Panc1 (cell line): ENCODE data around the gene COPS2. TPM values are rescaled to one million over a fixed set of nuclear protein-coding genes. Genes with fewer than 3 reads are reported as not detected.

Experiments used
- ATAC-seq: fragments of 200-7000 bp; cut with Tn5 transposase; 2 replicates; pipeline ENCODE4 v1.9.1; 2020; ENCODE audit warnings: mild to moderate bottlenecking, moderate library complexity
- BruUV-seq: library from RNA; stranded (reverse); fragments of 400-500 nt; replicated peaks from 2 replicates; lab custom pipeline; 2021; lab: Mats Ljungman, UMichigan
- CTCF ChIA-PET: fragments of 300-600 bp; sonication (Branson Sonifier 250); formaldehyde crosslinking; loops from one replicate; lab custom pipeline; 2022; ENCODE audit warnings: antibody characterized with exemption; lab: Charles Lee
- POLR2A ChIA-PET: fragments of 300-600 bp; sonication (Branson Sonifier 250); formaldehyde crosslinking; loops from one replicate; lab custom pipeline; 2022; ENCODE audit warnings: antibody characterized with exemption; lab: Charles Lee
- DNase-seq: peaks from one replicate; pipeline ENCODE4 v3.0.0-alpha.2; 2010; ENCODE audit warnings: low read depth, low spot score
- H3K27ac ChIP-seq: 2 replicates; pipeline ENCODE4 v1.5.1; 2011; ENCODE audit warnings: mild to moderate bottlenecking, low read length, inconsistent platforms
- H3K27me3 ChIP-seq: fragments of 200-500 bp; sonication (Bioruptor generic); 2 replicates; pipeline ENCODE4 v1.6.0; 2014; ENCODE audit warnings: low read length, inconsistent platforms; ENCODE audit not compliant: control insufficient read depth, insufficient read depth
- H3K36me3 ChIP-seq: fragments of 200-500 bp; sonication (Bioruptor generic); 2 replicates; pipeline ENCODE4 v1.5.1; 2014; ENCODE audit warnings: inconsistent platforms, mild to moderate bottlenecking, low read length, moderate library complexity; ENCODE audit not compliant: control insufficient read depth, insufficient read depth
- H3K4me1 ChIP-seq: 2 replicates; pipeline ENCODE4 v1.5.1; 2011; ENCODE audit warnings: inconsistent platforms, mild to moderate bottlenecking, low read length, moderate library complexity; ENCODE audit not compliant: control insufficient read depth, insufficient read depth
- H3K4me3 ChIP-seq, 2 experiments: 2 replicates each; pipeline ENCODE4 v1.5.1; 2011 to 2012; ENCODE audit warnings: low read depth in 2 of 2, low read length in 2 of 2, mild to moderate bottlenecking in 2 of 2, inconsistent platforms in 1 of 2, moderate library complexity in 1 of 2
- H3K9me3 ChIP-seq: fragments of 200-500 bp; sonication (Bioruptor generic); 2 replicates; pipeline ENCODE4 v1.5.1; 2014; ENCODE audit warnings: low read depth, mild to moderate bottlenecking, inconsistent platforms, low read length, moderate library complexity; ENCODE audit not compliant: control insufficient read depth, insufficient read depth
- POLR2AphosphoS5 ChIP-seq: IDR thresholded peaks from 2 replicates; pipeline ENCODE4 v1.6.1; 2012; ENCODE audit warnings: mild to moderate bottlenecking, low read depth, low read length, moderate library complexity
- SIN3A ChIP-seq: IDR thresholded peaks from 2 replicates; pipeline ENCODE4 v1.6.1; 2012; ENCODE audit warnings: low read depth, mild to moderate bottlenecking, low read length, moderate library complexity, borderline replicate concordance; ENCODE audit not compliant: insufficient read depth
- TCF7L2 ChIP-seq: IDR thresholded peaks from 2 replicates; pipeline ENCODE4 v1.6.1; 2011; ENCODE audit warnings: mild to moderate bottlenecking, low read depth, low read length, inconsistent platforms
- in situ Hi-C: cut with HindIII; loops from 2 replicates; pipeline ENCODE4 v1.10.0; 2016; ENCODE audit warnings: low sequenced_read_pairs, low pct_unique_long_range_greater_than_20kb
- intact Hi-C: fragments of 100-400 bp; cut with micrococcal nuclease; formaldehyde crosslinking; loops from one replicate; pipeline ENCODE4 v1.10.0; 2022; ENCODE audit not compliant: unreplicated experiment
- total RNA-seq: library from RNA; stranded (reverse); gene quantifications from one replicate; pipeline ENCODE4 v1.2.1, GENCODE V29; 2021; ENCODE audit not compliant: unreplicated experiment
- TF ChIP-seq, protein P1 (sequence below), 2 experiments: IDR thresholded peaks; 2 replicates each; pipeline ENCODE4 v1.6.1; 2011 to 2012; ENCODE audit warnings: low read depth in 2 of 2, control low read depth in 1 of 2, low read length in 1 of 2, mild to moderate bottlenecking in 1 of 2, moderate library complexity in 1 of 2; ENCODE audit not compliant: insufficient read depth in 1 of 2
- TF ChIP-seq, protein P2 (sequence below): fragments of 450-650 bp; IDR thresholded peaks from 2 replicates; pipeline ENCODE4 v1.5.1; 2017; ENCODE audit warnings: mild to moderate bottlenecking

Gene COPS2
- total RNA-seq, 1 experiment from 2014 or later: 69.4 TPM

DNA sequence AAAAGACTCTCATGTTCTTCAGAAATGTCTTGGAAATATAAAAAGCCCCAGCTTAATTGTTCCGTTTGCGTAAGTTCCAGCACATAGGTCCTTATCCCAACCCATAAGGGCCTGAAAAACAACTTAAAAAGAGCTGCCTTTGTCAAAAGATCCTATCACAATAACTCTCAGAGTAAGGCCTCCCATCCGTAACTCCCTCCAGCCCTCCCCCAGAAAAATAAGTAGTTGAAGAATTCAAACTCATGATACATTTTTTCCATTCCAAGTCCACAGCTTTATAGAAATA lies 71.2 kb downstream of the COPS2 start:
- Histone ChIP-seq H3K9me3 (no peaks in the 10 kb centered on the region), H3K4me3 (no peak overlapping the region), H3K27me3 (no peaks in the 10 kb centered on the region), H3K4me1 (no peaks in the 10 kb centered on the region), H3K27ac (no peak overlapping the region), H3K36me3 (no peaks in the 10 kb centered on the region)
- intact Hi-C loops: no loop called here
- BruUV-seq: no TSS peak
- no peak for DNase-seq
- POLR2A ChIA-PET: no interaction called here
- CTCF ChIA-PET: no interaction called here
- in situ Hi-C loops: no loop called here
- no peak for TF ChIP-seq TCF7L2
- TF ChIP-seq SIN3A: no peak
- TF ChIP-seq POLR2AphosphoS5: no peak
- TF ChIP-seq, protein P1, sequence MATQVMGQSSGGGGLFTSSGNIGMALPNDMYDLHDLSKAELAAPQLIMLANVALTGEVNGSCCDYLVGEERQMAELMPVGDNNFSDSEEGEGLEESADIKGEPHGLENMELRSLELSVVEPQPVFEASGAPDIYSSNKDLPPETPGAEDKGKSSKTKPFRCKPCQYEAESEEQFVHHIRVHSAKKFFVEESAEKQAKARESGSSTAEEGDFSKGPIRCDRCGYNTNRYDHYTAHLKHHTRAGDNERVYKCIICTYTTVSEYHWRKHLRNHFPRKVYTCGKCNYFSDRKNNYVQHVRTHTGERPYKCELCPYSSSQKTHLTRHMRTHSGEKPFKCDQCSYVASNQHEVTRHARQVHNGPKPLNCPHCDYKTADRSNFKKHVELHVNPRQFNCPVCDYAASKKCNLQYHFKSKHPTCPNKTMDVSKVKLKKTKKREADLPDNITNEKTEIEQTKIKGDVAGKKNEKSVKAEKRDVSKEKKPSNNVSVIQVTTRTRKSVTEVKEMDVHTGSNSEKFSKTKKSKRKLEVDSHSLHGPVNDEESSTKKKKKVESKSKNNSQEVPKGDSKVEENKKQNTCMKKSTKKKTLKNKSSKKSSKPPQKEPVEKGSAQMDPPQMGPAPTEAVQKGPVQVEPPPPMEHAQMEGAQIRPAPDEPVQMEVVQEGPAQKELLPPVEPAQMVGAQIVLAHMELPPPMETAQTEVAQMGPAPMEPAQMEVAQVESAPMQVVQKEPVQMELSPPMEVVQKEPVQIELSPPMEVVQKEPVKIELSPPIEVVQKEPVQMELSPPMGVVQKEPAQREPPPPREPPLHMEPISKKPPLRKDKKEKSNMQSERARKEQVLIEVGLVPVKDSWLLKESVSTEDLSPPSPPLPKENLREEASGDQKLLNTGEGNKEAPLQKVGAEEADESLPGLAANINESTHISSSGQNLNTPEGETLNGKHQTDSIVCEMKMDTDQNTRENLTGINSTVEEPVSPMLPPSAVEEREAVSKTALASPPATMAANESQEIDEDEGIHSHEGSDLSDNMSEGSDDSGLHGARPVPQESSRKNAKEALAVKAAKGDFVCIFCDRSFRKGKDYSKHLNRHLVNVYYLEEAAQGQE (IDR thresholded peaks at IDR 0.05; ENCODE audit: insufficient read depth in 1 of 2, low read depth in 2 of 2, low read length in 1 of 2): no peak
- TF ChIP-seq, protein P2, sequence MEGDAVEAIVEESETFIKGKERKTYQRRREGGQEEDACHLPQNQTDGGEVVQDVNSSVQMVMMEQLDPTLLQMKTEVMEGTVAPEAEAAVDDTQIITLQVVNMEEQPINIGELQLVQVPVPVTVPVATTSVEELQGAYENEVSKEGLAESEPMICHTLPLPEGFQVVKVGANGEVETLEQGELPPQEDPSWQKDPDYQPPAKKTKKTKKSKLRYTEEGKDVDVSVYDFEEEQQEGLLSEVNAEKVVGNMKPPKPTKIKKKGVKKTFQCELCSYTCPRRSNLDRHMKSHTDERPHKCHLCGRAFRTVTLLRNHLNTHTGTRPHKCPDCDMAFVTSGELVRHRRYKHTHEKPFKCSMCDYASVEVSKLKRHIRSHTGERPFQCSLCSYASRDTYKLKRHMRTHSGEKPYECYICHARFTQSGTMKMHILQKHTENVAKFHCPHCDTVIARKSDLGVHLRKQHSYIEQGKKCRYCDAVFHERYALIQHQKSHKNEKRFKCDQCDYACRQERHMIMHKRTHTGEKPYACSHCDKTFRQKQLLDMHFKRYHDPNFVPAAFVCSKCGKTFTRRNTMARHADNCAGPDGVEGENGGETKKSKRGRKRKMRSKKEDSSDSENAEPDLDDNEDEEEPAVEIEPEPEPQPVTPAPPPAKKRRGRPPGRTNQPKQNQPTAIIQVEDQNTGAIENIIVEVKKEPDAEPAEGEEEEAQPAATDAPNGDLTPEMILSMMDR: no peak
- no peak for ATAC-seq

DNA sequence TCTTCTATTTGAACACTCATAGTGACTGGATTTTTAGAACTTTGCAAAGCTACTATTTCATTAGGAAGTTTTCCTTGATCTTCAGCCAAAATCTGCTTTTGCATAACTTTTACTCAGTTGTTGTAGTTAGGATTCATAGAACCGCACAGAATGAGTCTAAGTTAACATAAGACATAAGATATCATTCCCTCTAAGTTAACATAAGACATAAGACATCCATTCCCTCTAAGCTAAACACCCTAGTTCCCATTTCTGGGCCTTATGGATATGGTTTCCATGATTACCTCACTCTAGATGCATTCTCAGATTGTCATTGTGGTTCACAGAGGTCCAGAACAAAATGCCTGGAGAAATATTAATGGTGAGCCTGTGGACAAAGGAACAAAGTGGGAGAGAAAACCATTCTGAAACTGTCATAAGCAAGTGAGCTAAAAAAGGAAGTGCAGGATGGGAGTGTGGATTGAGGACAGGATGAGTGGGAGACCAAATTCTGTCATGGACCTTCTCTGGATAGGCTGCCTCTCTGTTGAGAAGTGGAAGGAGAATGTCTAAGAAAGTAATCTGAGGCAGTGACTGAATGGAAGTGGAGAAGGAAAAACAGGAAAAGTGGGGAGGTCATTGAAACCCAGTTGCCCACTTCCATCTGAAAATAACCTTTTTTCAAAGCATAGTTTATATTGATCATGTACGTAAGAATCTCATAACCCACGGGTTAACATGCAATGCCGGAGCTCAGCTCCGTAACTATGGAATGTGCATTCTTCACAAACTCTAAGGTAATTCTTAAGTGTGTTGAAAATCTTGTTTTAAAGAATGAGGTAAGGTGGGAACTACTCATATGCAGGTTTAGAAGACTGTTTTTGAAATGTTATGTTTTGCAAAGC lies 71.8 kb downstream of the COPS2 start:
- no peaks in the 10 kb centered on the region for H3K27me3 ChIP-seq
- ChIA-PET POLR2A (no interaction called here), CTCF (no interaction called here)
- no TSS peak for BruUV-seq
- no peak overlapping the region for H3K4me3 ChIP-seq
- H3K4me1 ChIP-seq: no peaks in the 10 kb centered on the region
- intact Hi-C loops (no loop called here), in situ Hi-C loops (no loop called here)
- no peak for DNase-seq
- no peaks in the 10 kb centered on the region for H3K36me3 ChIP-seq
- no peak overlapping the region for H3K27ac ChIP-seq
- TF ChIP-seq TCF7L2 (no peak), POLR2AphosphoS5 (no peak), SIN3A (no peak)
- TF ChIP-seq, protein P1 (IDR thresholded peaks at IDR 0.05; ENCODE audit: insufficient read depth in 1 of 2, low read depth in 2 of 2, low read length in 1 of 2): no peak
- no peak for ATAC-seq
- no peaks in the 10 kb centered on the region for H3K9me3 ChIP-seq
